ENCODE data around the gene ATP8A1.

ATP8A1 gene

DNA sequence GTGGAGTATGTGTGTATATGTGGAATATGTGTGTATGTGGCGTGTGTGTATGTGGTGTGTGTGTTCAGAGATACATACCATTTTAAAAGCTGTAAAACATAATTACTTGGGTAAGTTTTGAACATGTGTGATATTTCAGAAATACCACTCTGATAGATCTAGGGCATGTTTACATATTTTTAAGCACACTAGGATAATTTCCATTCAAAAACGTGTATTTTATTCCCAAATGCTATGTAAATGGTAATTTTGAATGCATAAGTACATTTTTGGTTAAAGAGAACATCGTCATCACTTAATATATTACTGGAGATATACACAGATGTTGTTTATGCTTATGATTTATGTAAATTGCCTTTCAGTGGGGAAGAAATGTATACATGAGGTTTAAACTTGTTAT lies 294.3 kb downstream of the ATP8A1 start:
- TF ChIP-seq, protein P1, sequence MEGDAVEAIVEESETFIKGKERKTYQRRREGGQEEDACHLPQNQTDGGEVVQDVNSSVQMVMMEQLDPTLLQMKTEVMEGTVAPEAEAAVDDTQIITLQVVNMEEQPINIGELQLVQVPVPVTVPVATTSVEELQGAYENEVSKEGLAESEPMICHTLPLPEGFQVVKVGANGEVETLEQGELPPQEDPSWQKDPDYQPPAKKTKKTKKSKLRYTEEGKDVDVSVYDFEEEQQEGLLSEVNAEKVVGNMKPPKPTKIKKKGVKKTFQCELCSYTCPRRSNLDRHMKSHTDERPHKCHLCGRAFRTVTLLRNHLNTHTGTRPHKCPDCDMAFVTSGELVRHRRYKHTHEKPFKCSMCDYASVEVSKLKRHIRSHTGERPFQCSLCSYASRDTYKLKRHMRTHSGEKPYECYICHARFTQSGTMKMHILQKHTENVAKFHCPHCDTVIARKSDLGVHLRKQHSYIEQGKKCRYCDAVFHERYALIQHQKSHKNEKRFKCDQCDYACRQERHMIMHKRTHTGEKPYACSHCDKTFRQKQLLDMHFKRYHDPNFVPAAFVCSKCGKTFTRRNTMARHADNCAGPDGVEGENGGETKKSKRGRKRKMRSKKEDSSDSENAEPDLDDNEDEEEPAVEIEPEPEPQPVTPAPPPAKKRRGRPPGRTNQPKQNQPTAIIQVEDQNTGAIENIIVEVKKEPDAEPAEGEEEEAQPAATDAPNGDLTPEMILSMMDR (IDR thresholded peaks at IDR 0.05; ENCODE audit: low read depth, low read length), result no peak
- H3K4me3 ChIP-seq (ENCODE audit: low read depth, low read length), result no peak overlapping the region
- no peak overlapping the region for H3K27ac ChIP-seq
- H3K27me3 ChIP-seq (ENCODE audit: insufficient read depth, low read depth, severe bottlenecking), result no peaks in the 10 kb centered on the region
- no peak for DNase-seq
- no peaks in the 10 kb centered on the region for H3K36me3 ChIP-seq
- peaks cover 8% of the 10 kb centered on the region for H3K9me3 ChIP-seq (ENCODE audit: severe bottlenecking)

DNA sequence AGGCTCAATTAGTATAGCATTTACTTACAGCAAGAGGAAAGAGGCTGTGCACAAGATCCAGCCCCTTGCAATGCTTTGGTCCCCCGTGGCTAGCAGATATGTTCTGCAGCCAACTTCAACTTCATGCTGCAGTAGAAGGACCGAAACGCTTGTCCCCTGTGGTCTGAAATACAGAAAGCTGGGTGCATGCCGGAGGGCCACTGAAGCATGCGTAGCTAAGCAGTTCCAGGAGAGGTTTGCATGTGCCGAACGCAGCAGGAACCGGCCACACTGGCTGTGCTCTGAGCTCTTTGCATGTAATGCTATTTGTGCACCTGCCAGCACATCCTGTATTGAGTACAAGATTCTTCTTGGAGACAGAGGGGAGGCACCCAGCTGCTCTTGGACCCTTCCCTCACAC lies 295.4 kb downstream of the ATP8A1 start:
- Histone ChIP-seq H3K36me3 (no peaks in the 10 kb centered on the region), H3K27me3 (ENCODE audit: insufficient read depth, low read depth, severe bottlenecking) (no peaks in the 10 kb centered on the region), H3K4me3 (ENCODE audit: low read depth, low read length) (no peak overlapping the region), H3K27ac (no peak overlapping the region), H3K9me3 (ENCODE audit: severe bottlenecking) (peaks cover 8% of the 10 kb centered on the region)
- TF ChIP-seq, protein P1 (IDR thresholded peaks at IDR 0.05; ENCODE audit: low read depth, low read length), result no peak
- no peak for DNase-seq

GRCh38 chr4:42360256-42360669 lies 296.6 kb downstream of the ATP8A1 start:
- H3K27ac ChIP-seq, result no peak overlapping the region
- no peaks in the 10 kb centered on the region for H3K27me3 ChIP-seq (ENCODE audit: insufficient read depth, low read depth, severe bottlenecking)
- H3K9me3 ChIP-seq (ENCODE audit: severe bottlenecking), result peaks cover 8% of the 10 kb centered on the region
- H3K36me3 ChIP-seq, result no peaks in the 10 kb centered on the region
- TF ChIP-seq, protein P1 (IDR thresholded peaks at IDR 0.05; ENCODE audit: low read depth, low read length), result no peak
- DNase-seq, result no peak
- H3K4me3 ChIP-seq (ENCODE audit: low read depth, low read length), result no peak overlapping the region

DNA sequence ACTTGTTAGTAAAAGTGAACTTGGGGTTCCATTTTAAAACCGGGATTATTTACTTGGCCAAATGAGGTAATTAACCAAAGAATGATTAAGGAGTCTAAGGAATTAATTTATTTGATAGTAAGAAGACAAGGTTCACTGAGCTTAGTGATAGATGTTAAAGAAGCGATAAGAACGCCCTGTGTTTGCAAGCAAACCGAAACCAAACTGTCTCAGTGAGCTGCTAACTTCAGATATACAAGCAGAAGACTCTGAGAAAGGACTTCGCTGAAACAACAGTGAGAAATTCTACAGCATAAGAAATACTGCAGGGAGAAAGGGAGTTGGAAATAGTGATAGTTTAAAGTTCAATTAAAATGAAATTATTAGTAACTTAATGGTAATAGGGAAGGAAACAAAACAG lies 297.2 kb downstream of the ATP8A1 start:
- Histone ChIP-seq H3K27ac (no peak overlapping the region), H3K36me3 (no peaks in the 10 kb centered on the region), H3K9me3 (ENCODE audit: severe bottlenecking) (peaks cover 8% of the 10 kb centered on the region), H3K4me3 (ENCODE audit: low read depth, low read length) (no peak overlapping the region), H3K27me3 (ENCODE audit: insufficient read depth, low read depth, severe bottlenecking) (no peaks in the 10 kb centered on the region)
- DNase-seq, result no peak
- TF ChIP-seq, protein P1 (IDR thresholded peaks at IDR 0.05; ENCODE audit: low read depth, low read length), result no peak

Data from WERI-Rb-1 (cell line).